Peyer's patch (tissue), 4 donors: ENCODE results near the gene DERL2. TPM values are rescaled to one million over a fixed set of nuclear protein-coding genes. Genes with fewer than 3 reads are reported as not detected.

ENCODE experiments used
- DNase-seq, 3 donors: peaks; one replicate each; pipeline ENCODE4 v3.0.0-alpha.2; 2017 to 2019
- H3K27ac ChIP-seq, 4 donors: fragments of 200-600 bp; sonication (generic); one replicate each; pipeline ENCODE4 v1.5.1; 2016 to 2019
- H3K27me3 ChIP-seq, 2 donors: fragments of 200-600 bp; sonication (generic); one replicate each; pipeline ENCODE4 v1.5.1; 2019
- H3K36me3 ChIP-seq, 3 donors: fragments of 200-600 bp; sonication (generic); one replicate each; pipeline ENCODE4 v1.5.1; 2016 to 2019
- H3K4me1 ChIP-seq, 4 donors: fragments of 200-600 bp; sonication (generic); one replicate each; pipeline ENCODE4 v1.5.1; 2016 to 2019
- H3K4me3 ChIP-seq, 4 donors: fragments of 200-600 bp; sonication (generic); 1 replicate in 3 of 4; 2 replicates in 1 of 4; pipeline ENCODE4 v1.5.1; 2016 to 2019; ENCODE audit warnings: mild to moderate bottlenecking in 1 of 4
- H3K9me3 ChIP-seq, 4 donors: fragments of 200-600 bp; sonication (generic); one replicate each; pipeline ENCODE4 v1.5.1; 2016 to 2019; ENCODE audit warnings: mild to moderate bottlenecking in 1 of 4
- CTCF ChIP-seq, 6 experiments: fragments of 450-650 bp in 4 of 6; fragments of 200-600 bp in 2 of 6; sonication (generic) in 1 of 6; IDR thresholded peaks; one replicate each; pipeline ENCODE4 v1.5.1; 2017 to 2019; ENCODE audit warnings: antibody characterized with exemption in 6 of 6, mild to moderate bottlenecking in 3 of 6, moderate library complexity in 1 of 6
- POLR2A ChIP-seq, 2 donors: fragments of 450-650 bp; IDR thresholded peaks; one replicate each; pipeline ENCODE4 v1.5.1; 2017; ENCODE audit warnings: antibody characterized with exemption in 2 of 2, mild to moderate bottlenecking in 2 of 2, moderate library complexity in 2 of 2
- total RNA-seq, 4 donors: library from RNA; depleted of rRNA; stranded (reverse); fragments of >200 nt; gene quantifications; one replicate each; pipeline ENCODE4 v1.1.0, GENCODE V29; 2016

The DERL2 gene
- total RNA-seq, 4 donors from 2014 or later, result 3.3 to 42.8 (median 36.1) TPM

GRCh38 chr17:5429191-5429887 is 56.6 kb downstream of the DERL2 start:
- Histone ChIP-seq H3K4me3 (no peak overlapping the region), H3K4me1 (no peaks in the 10 kb centered on the region), H3K9me3 (no peaks in the 10 kb centered on the region), H3K27me3 (no peaks in the 10 kb centered on the region), H3K36me3 (peaks cover 0 to 99% (median 0%) of the 10 kb centered on the region in 3 donors), H3K27ac (no peak overlapping the region)
- TF ChIP-seq CTCF (IDR thresholded peaks at IDR 0.05) (no peak), POLR2A (IDR thresholded peaks at IDR 0.05) (no peak)
- DNase-seq, result no peak

- Histone ChIP-seq H3K27ac (no peak overlapping the region), H3K4me1 (peaks cover 0 to 3% (median under 1%) of the 10 kb centered on the region in 4 donors), H3K36me3 (peaks cover 0 to 93% (median 0%) of the 10 kb centered on the region in 3 donors), H3K4me3 (no peak overlapping the region), H3K9me3 (no peaks in the 10 kb centered on the region), H3K27me3 (no peaks in the 10 kb centered on the region)
- DNase-seq, result no peak
- no peak for TF ChIP-seq CTCF (IDR thresholded peaks at IDR 0.05)
- no peak for TF ChIP-seq POLR2A (IDR thresholded peaks at IDR 0.05)
Measured at GRCh38 chr17:5425826-5426225, 60.2 kb downstream of the DERL2 start.

GRCh38 chr17:5424909-5425308 is 61.1 kb downstream of the DERL2 start:
- H3K4me3 ChIP-seq, result no peak overlapping the region
- H3K9me3 ChIP-seq, result no peaks in the 10 kb centered on the region
- no peak for DNase-seq
- no peak for TF ChIP-seq POLR2A (IDR thresholded peaks at IDR 0.05)
- TF ChIP-seq CTCF (IDR thresholded peaks at IDR 0.05), result no peak
- H3K27me3 ChIP-seq, result no peaks in the 10 kb centered on the region
- H3K27ac ChIP-seq, result no peak overlapping the region
- peaks cover 0 to 83% (median 0%) of the 10 kb centered on the region in 3 donors for H3K36me3 ChIP-seq
- H3K4me1 ChIP-seq, result peaks cover 0 to 6% (median 2%) of the 10 kb centered on the region in 4 donors

GRCh38 chr17:5422505-5422904 is 63.5 kb downstream of the DERL2 start:
- Histone ChIP-seq H3K4me1 (peaks cover 0 to 18% (median 6%) of the 10 kb centered on the region in 4 donors), H3K4me3 (no peak overlapping the region), H3K9me3 (no peaks in the 10 kb centered on the region), H3K36me3 (peaks cover 0 to 59% (median 0%) of the 10 kb centered on the region in 3 donors), H3K27me3 (no peaks in the 10 kb centered on the region), H3K27ac (no peak overlapping the region)
- DNase-seq, result no peak
- TF ChIP-seq CTCF (IDR thresholded peaks at IDR 0.05) (no peak), POLR2A (IDR thresholded peaks at IDR 0.05) (no peak)

Other genes starting within 250 kb of the DERL2 start
- 10 to 100 TPM; 20.5 to 85.0 (median 33.1) TPM for gene RABEP1, start 203.9 kb downstream of the DERL2 start, total RNA-seq
- gene NUP88, start 66.5 kb downstream of the DERL2 start, total RNA-seq, result 100 to 1,000 TPM in 2 of 4 donors, 10 to 100 TPM in 2; 62.7 to 220 (median 83.8) TPM
- 10 to 100 TPM; 27.8 to 96.6 (median 49.6) TPM for gene RPAIN, start 66.0 kb downstream of the DERL2 start, total RNA-seq
- 10 to 100 TPM; 54.2 to 86.6 (median 68.1) TPM for gene C1QBP, start 47.0 kb downstream of the DERL2 start, total RNA-seq
- gene DHX33, start 17.2 kb downstream of the DERL2 start, total RNA-seq, result 10 to 100 TPM in 3 of 4 donors, 1 to 10 TPM in 1; 8.8 to 18.2 (median 11.5) TPM
- 10 to 100 TPM in 3 of 4 donors, 1 to 10 TPM in 1; 9.2 to 23.9 (median 14.0) TPM for gene MIS12, start 388 bp upstream of the DERL2 start, total RNA-seq
- gene NLRP1, start 98.3 kb upstream of the DERL2 start, total RNA-seq, result 10 to 100 TPM in 3 of 4 donors, 1 to 10 TPM in 1; 8.6 to 80.0 (median 18.5) TPM